ENCODE measurements around the gene KCNIP3. TPM values are rescaled to one million over a fixed set of nuclear protein-coding genes. Genes with fewer than 3 reads are reported as not detected.
A peak's percentile ranks its signal among the peaks of the same experiment; 100 is the strongest.

Gene KCNIP3
- total and polyA plus RNA-seq, 2 donors (not counting 1 experiment from before 2014, with no cell fraction given) = not detected

- ChIA-PET CTCF (no interaction called here), POLR2A (no interaction called here)
- Histone ChIP-seq H3K4me1 (ENCODE audit: control insufficient read depth in 2 of 2, insufficient read depth in 2 of 2, low read length in 2 of 2) (peaks cover 11% of the 10 kb centered on the region in 2 donors), H3K4me2 (replicated peaks; ENCODE audit: low read depth, low read length, poor library complexity, severe bottlenecking) (no peak overlapping the region), H2AFZ (ENCODE audit: insufficient read depth, low read depth, low read length, poor library complexity, severe bottlenecking) (no peak overlapping the region), H3K36me3 (replicated peaks in 1 of 2; ENCODE audit: control extremely low read depth in 1 of 2, control insufficient read depth in 1 of 2, extremely low read depth in 1 of 2, insufficient read depth in 2 of 2, low read length in 1 of 2) (no peaks in the 10 kb centered on the region), H3K9ac (ENCODE audit: low read length) (no peak overlapping the region), H3K27me3 (replicated peaks in 1 of 4; ENCODE audit: control extremely low read depth in 1 of 4, control insufficient read depth in 3 of 4, insufficient read depth in 4 of 4, low read length in 3 of 4) (peaks cover 0 to 43% (median 11%) of the 10 kb centered on the region in 4 experiments), H4K20me1 (ENCODE audit: control insufficient read depth, insufficient read depth, low read length, poor library complexity, severe bottlenecking) (no peaks in the 10 kb centered on the region), H3K4me3 (ENCODE audit: control extremely low read depth in 1 of 5, extremely low read depth in 1 of 5, insufficient read depth in 1 of 5, low read depth in 2 of 5, low read length in 4 of 5) (no peak overlapping the region), H3K9me3 (ENCODE audit: control extremely low read depth in 1 of 3, control insufficient read depth in 2 of 3, insufficient read depth in 1 of 3, low read length in 2 of 3) (peaks cover 0 to 4% (median 0%) of the 10 kb centered on the region in 3 donors), H3K27ac (ENCODE audit: low read length in 2 of 2) (no peak overlapping the region), H3K79me2 (ENCODE audit: control insufficient read depth, insufficient read depth, low read length) (no peaks in the 10 kb centered on the region)
- DNase-seq = no peak
- no peaks in the 10 kb centered on the region for H3K9me3 Mint-ChIP-seq (ENCODE audit: insufficient read depth)
- intact Hi-C loops (cut with micrococcal nuclease) = no loop called here
- no peak for TF ChIP-seq CTCF (IDR thresholded peaks at IDR 0.05)
- no peak for TF ChIP-seq EZH2 (IDR thresholded peaks at IDR 0.05; ENCODE audit: borderline replicate concordance, insufficient read depth, low read depth, low read length, poor library complexity, severe bottlenecking)
- H3K27ac Mint-ChIP-seq = no peak overlapping the region
- 72% methylated on average over 7 of the region's 12 CpGs for WGBS (ENCODE audit: insufficient coverage)
- H3K4me1 Mint-ChIP-seq = peaks cover 11% of the 10 kb centered on the region
- H3K4me3 Mint-ChIP-seq = peak overlapping the region; percentile 13
- no peak for ATAC-seq (ENCODE audit: low read depth)
- peaks cover 26% of the 10 kb centered on the region for H3K27me3 Mint-ChIP-seq
Measured at GRCh38 chr2:95348609-95349567, 51.7 kb downstream of the KCNIP3 start.

Measured in B cell (primary cell).